ENCODE data around the gene CRIM1.

The CRIM1 gene

DNA sequence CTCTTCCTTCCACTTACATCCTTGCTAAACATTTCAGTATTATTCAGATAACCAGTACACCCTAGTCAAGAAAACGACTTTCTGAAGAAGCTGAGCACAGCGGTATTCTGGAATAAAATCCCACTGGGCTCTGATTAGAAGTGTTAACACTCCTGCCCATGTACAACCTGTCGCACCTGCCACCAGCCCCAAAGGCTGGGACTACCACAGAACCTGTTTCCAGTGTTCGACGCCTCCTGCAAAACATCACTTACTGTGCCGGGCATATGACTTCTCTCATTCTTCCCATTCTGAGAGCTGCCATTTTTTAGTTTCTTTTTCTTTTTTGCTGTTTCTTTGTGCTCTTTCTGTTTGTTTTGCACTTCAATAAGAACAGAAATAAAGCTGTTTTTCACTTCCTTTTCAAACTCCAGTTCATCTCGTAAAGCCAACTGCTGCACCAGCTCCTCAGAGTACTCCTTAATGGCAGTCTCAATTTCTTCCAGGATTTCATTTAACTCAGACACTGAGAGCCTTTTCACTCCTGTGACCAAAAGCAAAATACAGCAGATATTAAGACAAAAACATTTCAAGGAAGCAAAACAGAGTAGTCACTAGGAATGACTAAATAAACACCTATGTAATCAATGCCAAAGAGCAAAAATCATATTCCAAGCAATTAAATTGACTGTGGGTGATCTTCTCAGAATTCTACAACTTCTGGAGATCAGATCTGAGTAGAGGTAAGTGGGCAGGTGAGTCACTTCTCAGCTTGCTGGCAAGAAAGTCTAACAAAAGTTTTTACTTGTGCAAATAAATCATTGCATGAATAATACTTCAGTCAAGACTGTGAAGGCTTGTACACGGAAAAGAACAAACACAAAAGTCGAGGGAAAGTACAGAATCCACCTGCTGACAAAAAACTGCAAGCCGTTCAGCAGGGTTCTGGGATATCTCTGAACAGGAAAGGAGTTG lies 223.0 kb downstream of the CRIM1 start:
- no peak for DNase-seq (ENCODE audit: low read depth)

DNA sequence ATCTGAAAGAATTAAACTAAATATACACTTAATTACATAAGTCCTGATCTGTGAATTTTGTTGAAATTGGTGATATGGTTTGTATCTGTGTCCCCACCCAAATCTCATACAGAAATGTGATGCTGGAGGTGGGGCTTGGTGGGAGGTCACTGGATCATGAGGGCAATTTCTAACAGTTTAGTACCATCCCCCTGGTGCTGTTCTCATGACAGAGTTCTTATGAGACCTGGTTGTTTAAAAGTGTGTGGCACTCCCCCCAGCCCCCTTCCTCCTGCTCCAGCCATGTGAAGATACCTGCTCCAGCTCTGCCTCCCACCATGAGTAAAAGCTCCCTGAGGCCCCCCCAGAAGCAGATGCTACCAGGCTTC lies 223.7 kb downstream of the CRIM1 start:
- DNase-seq (ENCODE audit: low read depth) = no peak

DNA sequence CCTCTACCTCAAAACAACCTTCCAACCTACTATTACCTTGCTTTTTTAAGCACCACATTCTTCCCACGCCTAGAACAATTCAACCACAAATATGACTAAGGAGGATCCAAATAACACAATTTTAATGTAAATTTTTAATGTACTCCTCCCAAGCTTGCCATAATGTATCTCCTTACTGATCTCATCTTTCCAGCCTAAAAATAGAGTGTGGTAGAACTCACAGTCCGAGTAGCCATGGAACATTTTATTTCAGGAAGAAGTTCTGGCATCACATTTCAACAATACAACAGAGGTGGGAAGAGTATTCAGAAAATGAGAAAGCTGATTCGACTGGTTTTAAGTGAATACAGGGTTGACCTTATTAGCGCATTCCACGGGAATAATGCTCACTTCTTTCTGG lies 227.0 kb downstream of the CRIM1 start:
- no peak for DNase-seq (ENCODE audit: low read depth)

GRCh38 chr2:36582951-36583350 lies 227.4 kb downstream of the CRIM1 start:
- DNase-seq (ENCODE audit: low read depth) = no peak

DNA sequence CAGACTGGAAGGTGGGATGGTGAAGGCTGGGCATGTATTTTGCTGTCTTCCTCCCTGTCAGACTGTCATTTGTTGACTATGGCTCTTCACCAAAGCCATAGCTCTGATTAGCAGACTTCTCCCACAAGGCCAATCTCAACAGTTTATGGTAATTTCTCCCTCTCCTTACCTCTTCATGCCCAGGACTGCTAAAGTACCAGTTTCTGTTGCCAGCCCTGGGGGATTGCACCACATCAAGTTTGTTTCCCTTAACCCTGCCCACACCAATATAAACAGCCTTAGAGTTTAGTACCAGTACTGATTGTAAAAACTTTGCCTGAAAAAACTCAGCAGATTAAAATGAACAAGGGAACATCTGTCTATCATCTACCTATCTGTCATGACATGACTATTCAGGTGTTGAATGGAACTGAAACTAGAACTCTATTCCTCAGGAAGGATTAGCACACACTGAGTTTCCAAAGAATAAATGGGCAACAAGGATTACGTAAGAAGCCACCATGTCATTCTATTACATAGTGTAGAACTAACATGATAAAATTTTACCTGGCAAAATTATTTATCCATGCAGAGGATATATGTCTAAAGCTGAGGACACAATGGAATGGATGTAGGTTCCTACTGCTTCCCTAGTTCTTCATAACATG lies 228.7 kb downstream of the CRIM1 start:
- no peak for DNase-seq (ENCODE audit: low read depth)

DNA sequence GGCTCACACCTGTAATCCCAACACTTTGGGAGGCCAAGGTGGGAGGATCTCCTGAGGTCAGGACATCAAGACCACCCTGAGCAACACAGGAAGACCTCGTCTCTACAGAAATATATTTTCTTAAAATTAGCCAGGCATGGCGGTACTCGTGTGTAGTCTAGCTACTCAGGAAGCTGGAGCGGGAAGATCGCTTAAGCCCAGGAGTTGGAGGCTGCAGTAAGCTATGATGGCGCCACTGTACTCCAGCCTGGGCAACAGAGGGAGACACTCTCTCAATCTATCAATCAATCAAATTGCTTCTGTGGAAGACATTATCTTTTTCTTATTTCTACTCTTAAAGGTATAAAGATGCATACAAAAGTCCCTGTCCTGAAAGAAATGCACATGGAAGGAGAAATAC lies 231.1 kb downstream of the CRIM1 start:
- DNase-seq (ENCODE audit: low read depth) = no peak

DNA sequence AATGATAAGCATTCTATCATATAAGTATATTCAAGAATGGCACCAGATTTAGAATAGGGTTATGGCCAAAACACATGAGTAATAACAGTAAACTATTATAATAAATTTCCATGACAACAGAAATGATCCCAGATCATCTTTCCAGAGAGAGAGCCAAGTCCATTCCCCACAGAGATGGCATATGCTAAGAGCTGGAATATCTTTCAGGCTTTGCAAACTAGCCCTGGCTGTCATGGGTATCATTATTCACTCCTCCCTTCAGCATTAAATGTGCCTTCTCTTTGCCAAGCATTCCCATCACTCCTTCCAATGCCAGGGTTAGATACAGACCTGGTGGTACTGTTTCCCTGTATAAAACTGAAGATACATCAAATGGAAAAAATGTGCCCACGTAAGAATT lies 231.5 kb downstream of the CRIM1 start:
- DNase-seq (ENCODE audit: low read depth) = no peak

GRCh38 chr2:36587556-36587955 lies 232.0 kb downstream of the CRIM1 start:
- DNase-seq (ENCODE audit: low read depth) = no peak

DNA sequence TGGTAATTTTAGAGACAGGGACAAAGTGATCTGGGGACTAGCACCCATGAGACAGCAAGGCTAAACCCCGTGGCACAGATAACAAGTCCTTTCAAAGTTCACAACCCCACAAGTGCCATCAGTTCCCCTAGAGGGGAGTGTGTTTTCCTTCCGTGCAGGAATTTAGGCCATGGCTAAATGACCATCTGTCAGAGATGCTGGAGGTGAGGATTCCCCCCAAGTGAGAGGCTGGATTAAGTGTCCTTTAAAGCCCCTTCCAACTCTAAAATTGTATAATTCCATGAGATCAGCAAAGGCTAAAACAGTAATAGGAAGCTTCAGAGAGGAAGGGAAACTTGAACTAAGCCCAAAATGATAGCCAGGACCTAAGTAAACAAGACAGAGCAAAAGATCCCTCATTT lies 233.7 kb downstream of the CRIM1 start:
- no peak for DNase-seq (ENCODE audit: low read depth)

GRCh38 chr2:36594849-36595248 lies 239.3 kb downstream of the CRIM1 start:
- DNase-seq (ENCODE audit: low read depth) = no peak

- DNase-seq (ENCODE audit: low read depth) = no peak
These were observed 240.8 kb downstream of the CRIM1 start for GRCh38 chr2:36596397-36596796.

GRCh38 chr2:36597003-36597531 lies 241.5 kb downstream of the CRIM1 start:
- DNase-seq (ENCODE audit: low read depth) = no peak

GRCh38 chr2:36597532-36598377 lies 242.2 kb downstream of the CRIM1 start, which contains the start of gene FEZ2:
TSS of gene FEZ2 (minus strand) at chr2:36598168. CDS start at chr2:36598142, 26 bp downstream.
- DNase-seq (ENCODE audit: low read depth) = peak; percentile 33

Measured in activated gamma-delta T cell treated with anti-CD3 and anti-CD28 coated beads, Interleukin-2, amount 50 U/mL, for 16 hours (primary cell).